Fibroblast of skin of scalp (primary cell): Measurements from ENCODE around the gene CADM1.
A peak's percentile ranks its signal among the peaks of the same experiment; 100 is the strongest.

Source experiments
- DNase-seq: peaks from one replicate; pipeline ENCODE4 v3.0.0-alpha.2; 2013

Gene CADM1

GRCh38 chr11:115444542-115444941 is 59.7 kb downstream of the CADM1 start:
- no peak for DNase-seq

GRCh38 chr11:115439969-115440540 is 64.2 kb downstream of the CADM1 start:
- no peak for DNase-seq

DNA sequence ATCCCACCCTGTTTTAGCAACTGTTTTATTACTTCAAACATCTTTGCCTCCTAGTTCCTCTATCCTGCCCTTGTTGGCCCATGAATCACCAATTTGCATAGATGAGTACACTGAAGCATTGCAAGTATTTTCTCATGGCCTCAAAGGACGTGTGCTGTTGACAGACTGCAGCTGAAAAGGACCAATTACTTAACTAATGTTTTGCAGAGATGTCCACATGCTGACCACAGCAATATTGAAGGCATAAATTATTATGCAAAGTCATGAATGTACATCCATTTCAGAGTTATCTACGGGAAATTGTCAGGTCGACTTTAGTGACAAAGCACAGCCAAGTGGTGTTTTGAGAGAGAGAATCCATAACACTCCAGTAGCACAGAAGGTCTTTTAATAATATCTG is 64.8 kb downstream of the CADM1 start:
- peak; percentile 70 for DNase-seq

DNA sequence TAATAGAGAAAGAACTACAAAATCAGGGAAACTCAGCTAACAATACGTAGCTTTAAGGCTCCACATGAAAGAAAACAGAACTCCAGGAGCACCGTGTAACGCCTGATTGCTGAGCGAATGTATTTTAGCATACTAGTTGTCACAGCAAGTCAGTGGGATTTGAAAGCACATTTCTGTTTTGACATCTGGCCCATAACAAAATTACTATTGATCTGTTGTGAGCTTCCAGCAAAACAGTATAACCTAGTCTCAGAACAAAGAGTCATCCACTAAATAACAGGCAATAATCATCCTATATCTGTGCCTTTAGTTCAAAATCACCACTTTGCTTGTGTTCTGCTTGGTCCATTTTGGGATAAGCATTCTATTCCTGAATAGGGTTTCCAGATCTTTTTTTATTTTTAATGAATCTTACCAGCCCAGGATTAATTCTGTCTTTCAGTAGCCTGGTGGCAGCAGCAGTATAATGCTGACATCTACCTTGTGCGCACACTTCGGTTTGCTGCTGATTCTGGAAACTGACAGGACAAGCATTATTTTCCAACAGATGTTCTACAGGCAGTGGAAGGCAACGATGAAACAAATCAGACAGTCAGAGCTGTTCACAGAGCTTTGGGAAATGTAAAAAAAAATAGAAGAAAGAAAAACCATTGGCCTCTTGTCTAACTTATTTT is 66.2 kb downstream of the CADM1 start:
- no peak for DNase-seq

DNA sequence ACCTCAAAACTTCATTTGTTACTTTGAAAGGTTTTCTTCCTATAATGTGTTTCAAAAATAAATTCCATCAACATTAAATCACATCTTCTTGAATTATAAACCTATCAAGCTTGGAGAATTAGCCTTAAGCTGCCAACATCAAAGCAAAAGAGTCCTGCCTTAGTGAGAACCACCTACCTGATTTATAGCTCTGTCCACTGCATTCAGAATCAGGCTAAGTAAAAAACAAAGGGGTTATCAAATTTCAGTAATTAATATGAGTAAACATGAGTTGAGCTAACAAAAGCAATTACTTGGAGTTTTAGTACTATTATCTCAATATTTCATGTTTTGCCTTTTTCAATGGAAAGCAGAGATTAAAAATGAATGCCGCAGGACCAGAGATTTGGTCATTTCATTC is 73.9 kb downstream of the CADM1 start:
- no peak for DNase-seq

DNA sequence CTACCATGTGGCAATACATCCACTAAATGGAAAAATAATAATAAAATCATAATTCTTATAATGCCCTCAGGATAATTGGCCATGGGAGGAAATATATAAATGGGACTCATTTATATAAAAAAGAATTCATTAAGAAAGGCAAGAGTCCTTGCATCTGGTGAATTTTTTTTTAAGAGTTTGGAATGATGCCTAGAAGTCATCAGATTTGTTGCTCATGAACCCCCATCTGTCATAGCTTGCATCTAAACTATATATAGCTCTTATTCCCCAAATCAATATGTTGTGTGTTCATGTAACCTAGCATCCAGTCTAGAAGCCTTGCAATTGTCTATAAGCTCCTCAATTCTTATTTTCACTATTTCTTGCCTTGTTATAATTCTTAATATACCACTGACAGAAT is 75.9 kb downstream of the CADM1 start:
- DNase-seq = no peak

DNA sequence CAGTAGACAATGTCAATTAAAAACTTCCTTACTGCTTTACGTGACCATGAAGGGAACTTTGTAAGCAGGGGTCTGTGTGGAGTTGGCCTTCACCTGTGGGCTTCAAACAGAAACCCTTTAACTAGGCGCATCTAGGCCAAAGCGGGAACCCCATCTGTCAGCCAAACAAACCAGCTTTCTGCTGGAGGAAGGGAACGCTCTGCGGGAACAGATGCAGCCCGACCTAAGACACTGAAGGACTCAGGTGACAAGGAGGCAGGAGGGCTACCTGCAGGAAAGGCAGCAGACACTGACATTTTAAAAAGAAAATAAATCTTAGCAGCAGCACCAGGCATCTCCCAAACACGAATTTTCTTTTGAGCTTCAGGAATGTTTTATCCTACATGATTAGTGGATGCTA is 78.4 kb downstream of the CADM1 start:
- no peak for DNase-seq

DNA sequence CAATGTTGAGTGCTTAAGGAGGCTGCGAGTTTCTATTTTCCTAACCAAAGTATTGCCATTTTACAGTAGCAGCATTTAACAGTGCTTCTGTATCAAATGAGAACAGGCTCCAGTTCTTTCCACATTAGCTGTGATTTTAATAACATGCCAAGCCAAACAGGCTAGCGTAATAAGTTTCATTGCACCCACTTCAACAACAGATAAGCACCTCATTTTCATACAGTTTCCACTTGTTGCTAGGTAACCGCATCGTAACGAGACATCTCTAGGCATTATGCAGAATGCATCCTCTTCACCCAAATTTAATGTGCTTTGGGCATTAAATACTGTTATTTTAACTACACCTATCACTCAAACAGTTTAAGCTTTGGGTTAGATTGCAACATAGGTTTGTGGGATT is 79.0 kb downstream of the CADM1 start:
- no peak for DNase-seq

GRCh38 chr11:115423728-115424459 is 80.3 kb downstream of the CADM1 start:
- DNase-seq = no peak

DNA sequence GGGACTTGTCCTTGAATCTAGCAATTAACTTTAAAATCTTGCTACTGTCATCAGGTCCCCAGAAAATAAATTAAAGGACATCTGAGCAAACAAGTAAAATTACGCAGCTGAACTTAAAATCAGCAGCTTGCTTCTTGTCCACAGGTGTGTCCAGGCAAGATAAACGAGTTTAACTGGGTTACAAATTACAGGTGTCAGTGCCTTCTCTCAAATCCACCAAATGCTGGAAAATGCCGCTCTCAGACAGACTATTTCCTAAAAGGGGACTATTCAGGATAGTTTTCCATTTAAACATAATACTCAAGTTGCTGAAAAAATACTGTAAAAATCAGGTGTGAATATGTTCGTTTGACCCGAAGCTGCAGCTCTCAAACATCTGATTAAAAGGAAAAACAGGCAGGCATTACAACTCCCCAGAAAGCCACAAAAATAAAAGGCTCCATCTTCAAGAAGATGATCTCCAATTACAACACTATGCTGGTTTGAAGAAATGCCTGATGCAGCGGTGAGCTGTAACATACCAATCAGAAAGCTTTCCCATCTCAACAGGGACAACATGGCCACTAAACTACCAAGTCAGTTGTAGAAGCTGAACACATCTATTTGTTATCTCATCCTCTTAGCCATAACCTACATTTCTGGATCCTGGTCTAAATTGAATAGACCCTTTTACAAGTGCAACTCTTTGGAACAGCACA is 82.1 kb downstream of the CADM1 start:
- no peak for DNase-seq

DNA sequence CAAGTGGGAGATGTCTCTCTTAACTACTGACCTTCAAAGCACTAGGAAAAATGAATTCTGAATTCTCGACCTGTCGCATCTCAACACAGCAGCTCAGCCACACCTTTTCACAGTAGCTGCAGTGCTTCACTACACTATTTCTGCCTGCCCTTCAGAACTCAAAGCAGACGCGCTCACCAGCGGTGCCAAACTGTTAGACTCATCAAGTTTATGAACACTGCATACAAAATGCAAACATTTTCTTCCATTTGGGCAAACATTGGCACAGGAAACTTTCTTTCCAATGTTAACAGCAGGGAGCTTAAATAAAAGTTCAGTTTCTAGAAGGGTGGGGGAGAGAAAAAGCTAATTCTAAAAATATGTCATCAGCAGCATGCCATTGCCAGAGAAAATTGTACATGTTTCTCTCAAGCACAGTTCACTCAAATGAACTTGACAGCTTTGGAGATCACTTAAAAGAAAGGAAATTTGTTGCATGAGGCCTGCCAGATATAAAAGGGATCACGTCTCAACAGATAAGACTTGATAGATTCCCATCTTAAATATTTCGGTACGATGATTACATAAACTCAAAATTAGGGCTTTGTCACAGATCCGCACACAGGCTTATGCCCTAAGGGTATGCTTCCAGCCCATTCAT is 82.7 kb downstream of the CADM1 start:
- peak; percentile 21 for DNase-seq

DNA sequence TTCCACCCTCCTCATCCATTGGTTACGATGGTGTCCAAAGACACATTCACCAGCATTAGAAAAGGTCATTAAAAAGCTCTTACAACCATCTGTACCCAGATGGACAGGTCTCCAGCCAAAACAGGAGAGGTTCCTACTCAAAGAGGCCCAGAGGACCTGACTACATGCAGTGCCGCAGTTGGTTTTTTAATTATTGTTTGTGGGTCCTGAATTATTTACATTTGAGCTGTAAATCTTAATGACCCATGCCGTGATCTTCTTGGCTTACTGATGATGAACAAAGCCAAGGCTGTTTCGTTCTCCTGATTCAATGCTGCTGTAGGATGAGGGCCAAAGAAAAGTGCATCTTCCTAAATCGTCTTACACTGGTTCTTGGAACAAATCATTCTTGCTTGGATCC is 83.7 kb downstream of the CADM1 start:
- no peak for DNase-seq

DNA sequence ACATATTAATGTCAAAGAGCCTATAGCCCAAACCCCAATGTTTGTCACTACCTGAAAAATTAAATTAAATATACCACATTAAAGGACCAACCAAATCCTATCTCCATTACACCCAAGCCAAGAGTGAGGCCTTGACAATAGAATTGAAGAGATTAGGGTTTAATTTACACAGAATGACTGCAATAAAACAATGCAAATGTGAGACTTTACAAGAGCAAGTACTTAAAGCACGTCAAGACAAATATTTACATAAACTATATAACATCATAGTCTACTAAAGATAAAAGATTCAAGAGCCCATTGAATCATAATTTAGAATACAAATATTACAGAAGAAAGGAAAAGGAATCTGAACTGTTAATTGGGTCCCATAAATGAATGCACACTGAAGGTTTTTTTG is 85.6 kb downstream of the CADM1 start:
- DNase-seq = no peak

GRCh38 chr11:115418081-115418480 is 86.1 kb downstream of the CADM1 start:
- DNase-seq = no peak

- no peak for DNase-seq
Observed at GRCh38 chr11:115411120-115411519, 93.1 kb downstream of the CADM1 start.

DNA sequence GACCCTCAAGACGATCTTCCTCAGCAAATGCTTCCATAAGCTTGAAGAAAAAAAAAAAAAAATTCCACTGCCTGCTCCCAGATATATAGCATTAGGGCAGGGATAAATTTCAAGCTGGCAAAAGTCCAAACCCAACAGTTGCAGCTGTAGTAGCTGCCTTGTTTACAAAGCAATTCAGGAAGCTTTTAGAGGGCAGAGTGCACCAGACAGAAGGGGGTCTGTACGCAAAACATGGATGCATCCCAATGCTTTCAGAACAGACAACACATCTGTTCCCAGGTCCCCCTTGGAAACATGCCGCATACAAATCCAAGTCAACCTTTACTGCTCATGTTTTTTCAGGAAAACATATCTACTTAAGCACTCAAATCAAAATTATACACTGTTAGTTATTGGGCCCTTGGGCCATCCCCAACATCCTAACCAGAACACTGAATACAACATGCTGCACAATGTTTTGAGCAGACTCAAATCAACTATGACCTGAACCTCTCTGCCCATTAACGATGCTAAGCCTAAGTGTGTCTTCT is 94.5 kb downstream of the CADM1 start:
- peak; percentile 24 for DNase-seq

GRCh38 chr11:115409116-115409670 is 95.0 kb downstream of the CADM1 start:
- DNase-seq = no peak

GRCh38 chr11:115408036-115408921 is 95.9 kb downstream of the CADM1 start:
- DNase-seq = peak; percentile 56

- DNase-seq = no peak
Observed at GRCh38 chr11:115407496-115407895, 96.7 kb downstream of the CADM1 start.

- DNase-seq = no peak
Observed at GRCh38 chr11:115406404-115406803, 97.8 kb downstream of the CADM1 start.
